K562 (cell line): ENCODE data around the gene KIF26B. TPM values are rescaled to one million over a fixed set of nuclear protein-coding genes. Genes with fewer than 3 reads are reported as not detected.

ENCODE experiments used
- ATAC-seq: fragments of 200-7000 bp; cut with Tn5 transposase; 3 replicates; pipeline ENCODE4 v1.9.1; 2020; ENCODE audit warnings: moderate library complexity
- BruUV-seq: library from RNA; stranded (reverse); fragments of 400-500 nt; replicated peaks from 2 replicates; lab custom pipeline; 2021; lab: Mats Ljungman, UMichigan
- CTCF ChIA-PET: fragments of 300-600 bp; formaldehyde crosslinking; extraction: SDS; loops from one replicate; lab custom pipeline; 2021; ENCODE audit warnings: low intra/inter-chr PET ratio; lab: Yijun Ruan, JAX
- POLR2A ChIA-PET: fragments of 300-600, 350-650 bp; sonication (Branson Sonifier 250); formaldehyde crosslinking; extraction: SDS; loops from one replicate; lab custom pipeline; 2021; ENCODE audit warnings: antibody characterized with exemption, inconsistent platforms; lab: Yijun Ruan, JAX
- DNase-seq, 4 experiments: peaks; one replicate each; pipeline versions ENCODE4 v3.0.0 to v3.0.0-alpha.2; 2011 to 2018; ENCODE audit warnings: low spot score in 3 of 4, mixed read lengths in 3 of 4; ENCODE audit errors: extremely low read depth in 1 of 4
- FAIRE-seq: peaks from 2 replicates; lab custom pipeline; 2011; peaks lifted over from hg19 to GRCh38; lab: Jason Lieb, UNC
- H2AFZ ChIP-seq: 2 replicates; pipeline ENCODE4 v1.6.0; 2011; ENCODE audit warnings: low read depth, low read length, control low read depth, inconsistent platforms
- H3K27ac ChIP-seq: fragments of 200-600 bp; 3 replicates; pipeline ENCODE4 v1.8.0; 2011; ENCODE audit warnings: low read depth, mild to moderate bottlenecking, control low read depth, inconsistent platforms, low read length, moderate library complexity, mixed read lengths; ENCODE audit errors: extremely low read depth
- H3K27me3 ChIP-seq, 2 experiments: fragments of 300-600 bp in 1 of 2; 2 replicates in 1 of 2; 3 replicates in 1 of 2; pipeline versions ENCODE4 v1.6.0 to v1.8.0; 2011; ENCODE audit warnings: inconsistent platforms in 2 of 2, low read length in 2 of 2, mild to moderate bottlenecking in 1 of 2, mixed read lengths in 1 of 2, moderate library complexity in 1 of 2; ENCODE audit not compliant: control insufficient read depth in 2 of 2, insufficient read depth in 2 of 2
- H3K36me3 ChIP-seq: fragments of 300-600 bp; 3 replicates; pipeline ENCODE4 v1.8.0; 2011; ENCODE audit warnings: mild to moderate bottlenecking, low read length, inconsistent platforms; ENCODE audit not compliant: control insufficient read depth, insufficient read depth
- H3K4me1 ChIP-seq, 2 experiments: fragments of 200-600 bp in 1 of 2; replicated peaks in 1 of 2; 2 replicates in 1 of 2; 3 replicates in 1 of 2; pipeline versions ENCODE4 v1.5.1 to v1.8.0; 2011; ENCODE audit warnings: inconsistent platforms in 2 of 2, low read length in 2 of 2, mild to moderate bottlenecking in 1 of 2, mixed read lengths in 1 of 2, moderate library complexity in 1 of 2; ENCODE audit not compliant: control insufficient read depth in 2 of 2, insufficient read depth in 2 of 2
- H3K4me2 ChIP-seq: 2 replicates; pipeline ENCODE4 v1.6.1; 2011; ENCODE audit warnings: low read length, control low read depth, inconsistent platforms, mixed read lengths; ENCODE audit not compliant: insufficient read depth
- H3K4me3 ChIP-seq: fragments of 200-600 bp; sonication (generic), shearing (Covaris generic); 2 replicates; pipeline ENCODE4 v1.5.1; 2016; ENCODE audit warnings: control low read depth, inconsistent platforms
- H3K79me2 ChIP-seq: fragments of 200-600 bp; 3 replicates; pipeline ENCODE4 v1.8.0; 2011; ENCODE audit warnings: low read length, inconsistent platforms; ENCODE audit not compliant: control insufficient read depth, insufficient read depth
- H3K9ac ChIP-seq, 2 experiments: 2 replicates each; pipeline versions ENCODE4 v1.6.0 to v1.6.1; 2011; ENCODE audit warnings: low read depth in 2 of 2, low read length in 2 of 2, control low read depth in 1 of 2, inconsistent platforms in 1 of 2, mild to moderate bottlenecking in 1 of 2, mixed read lengths in 1 of 2; ENCODE audit not compliant: insufficient read depth in 1 of 2
- H3K9me1 ChIP-seq: one replicate; pipeline ENCODE4 v1.6.0; 2011; ENCODE audit warnings: inconsistent platforms, mild to moderate bottlenecking, low read length, moderate library complexity; ENCODE audit not compliant: control insufficient read depth, insufficient read depth
- H3K9me3 ChIP-seq: replicated peaks from 2 replicates; pipeline ENCODE4 v1.5.1; 2011; ENCODE audit warnings: low read depth, low read length, inconsistent platforms; ENCODE audit not compliant: control insufficient read depth, insufficient read depth
- H4K20me1 ChIP-seq: replicated peaks from 2 replicates; pipeline ENCODE4 v1.6.1; 2011; ENCODE audit warnings: low read length, inconsistent platforms, mixed read lengths; ENCODE audit not compliant: control insufficient read depth, insufficient read depth
- NR2C2 ChIP-seq, 2 experiments: fragments of 200-800 bp in 1 of 2; sonication (Bioruptor generic) in 1 of 2; sonication (generic) in 1 of 2; formaldehyde crosslinking in 1 of 2; IDR thresholded peaks; 2 replicates each; pipeline versions ENCODE4 v1.6.1 to v1.8.0; 2016 to 2022; ENCODE audit warnings: mild to moderate bottlenecking in 1 of 2, missing compliant biosample characterization in 1 of 2, missing genetic modification characterization in 1 of 2, missing genetic modification reagents in 1 of 2
- RBM34 ChIP-seq: fragments of 200-400 bp; formaldehyde crosslinking; IDR thresholded peaks from 2 replicates; pipeline ENCODE4 v1.6.1; 2018; ENCODE audit warnings: low read length, borderline replicate concordance; ENCODE audit not compliant: insufficient read depth
- TOE1 ChIP-seq, 2 experiments: fragments of 450-650 bp in 1 of 2; sonication (generic) in 1 of 2; formaldehyde crosslinking in 1 of 2; IDR thresholded peaks; 2 replicates each; pipeline versions ENCODE4 v1.7.1 to v1.8.0; 2016 to 2022; ENCODE audit warnings: borderline replicate concordance in 2 of 2, mild to moderate bottlenecking in 2 of 2, antibody characterized with exemption in 1 of 2, inconsistent platforms in 1 of 2, low read depth in 1 of 2, missing genetic modification reagents in 1 of 2, moderate library complexity in 1 of 2
- WGBS: fragments of 100-300 bp; shearing (Covaris generic); methylation state at CpG from one replicate; pipeline ENCODE4 v1.1.6; 2016; ENCODE audit warnings: low coverage, mixed read lengths; ENCODE audit not compliant: insufficient coverage; ENCODE audit errors: missing lambda C conversion rate; 5-methylcytosine and 5-hydroxymethylcytosine counted together
- in situ Hi-C: fragments of 300-500 bp; cut with MboI; formaldehyde crosslinking; loops from 4 replicates; pipeline ENCODE4 v1.15.0; 2018; ENCODE audit warnings: inconsistent platforms, mixed read lengths
- intact Hi-C: fragments of 100-400 bp; cut with micrococcal nuclease; formaldehyde crosslinking; loops from 2 replicates; pipeline ENCODE4 v1.14.2; 2022
- polyA plus RNA-seq, 8 experiments: library from polyadenylated mRNA; depleted of rRNA in 4 of 8; stranded (reverse) in 5 of 8; unstranded in 3 of 8; fragments of >200 nt; fragmentation: Nextera tagmentation in 2 of 8; fragmentation: Illumina TruSeq in 1 of 8; extraction: Ambion mirVana in 2 of 8; extraction: Trizol in 1 of 8; gene quantifications; 2 replicates each; pipeline versions ENCODE4 v1.2.1 to v1.2.3, GENCODE V29; 2011 to 2014; ENCODE audit warnings: inconsistent platforms in 1 of 8, missing spikeins in 1 of 8
- total RNA-seq, 7 experiments: library from RNA; depleted of rRNA in 6 of 7; stranded (reverse); fragments of >200 nt in 6 of 7; fragmentation: Illumina TruSeq in 2 of 7; extraction: Trizol in 2 of 7; gene quantifications; 2 replicates each; pipeline versions ENCODE4 v1.2.1 to v1.2.3, GENCODE V29; 2011 to 2021; ENCODE audit warnings: low replicate concordance in 1 of 7
- TF ChIP-seq, protein P1 (sequence below): sonication (generic); IDR thresholded peaks from 2 replicates; pipeline ENCODE4 v1.6.1; 2016

The KIF26B gene
- total and polyA plus RNA-seq, 9 of the 15 experiments (the other 6 are each of a cell fraction or from before 2014, with no cell fraction given): 0.02 to 0.08 (median 0.03) TPM; not detected in 6

DNA sequence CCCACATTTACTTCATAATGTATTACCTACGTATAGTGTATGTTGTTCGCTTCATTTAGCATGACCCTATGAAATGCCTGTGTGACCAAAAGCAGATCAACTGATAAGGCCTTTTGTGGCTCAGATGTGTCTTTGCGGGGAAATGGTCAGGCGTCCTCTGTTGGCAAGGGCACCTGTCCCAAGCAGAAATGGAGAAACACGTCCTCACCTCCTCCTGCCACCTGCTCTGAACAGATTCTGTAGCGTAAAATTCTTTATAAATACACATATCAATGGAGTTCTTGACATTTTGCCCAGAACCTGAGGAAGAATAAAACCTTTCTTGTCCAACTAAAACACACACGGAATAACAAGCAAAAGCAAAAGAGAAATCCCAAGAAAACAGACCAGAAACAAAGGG, 417.9 kb downstream of the KIF26B start:
- DNase-seq: no peak
- in situ Hi-C loops (no loop called here), intact Hi-C loops (no loop called here)
- TF ChIP-seq RBM34 (no peak), TOE1 (IDR thresholded peaks at IDR 0.05; ENCODE audit: borderline replicate concordance) (no peak), TOE1 (CRISPR knock-in tag; IDR thresholded peaks at IDR 0.05; ENCODE audit: borderline replicate concordance, low read depth) (no peak), NR2C2 (CRISPR knock-in tag; IDR thresholded peaks at IDR 0.05) (no peak), NR2C2 (tag; IDR thresholded peaks at IDR 0.05) (no peak)
- TF ChIP-seq, protein P1, sequence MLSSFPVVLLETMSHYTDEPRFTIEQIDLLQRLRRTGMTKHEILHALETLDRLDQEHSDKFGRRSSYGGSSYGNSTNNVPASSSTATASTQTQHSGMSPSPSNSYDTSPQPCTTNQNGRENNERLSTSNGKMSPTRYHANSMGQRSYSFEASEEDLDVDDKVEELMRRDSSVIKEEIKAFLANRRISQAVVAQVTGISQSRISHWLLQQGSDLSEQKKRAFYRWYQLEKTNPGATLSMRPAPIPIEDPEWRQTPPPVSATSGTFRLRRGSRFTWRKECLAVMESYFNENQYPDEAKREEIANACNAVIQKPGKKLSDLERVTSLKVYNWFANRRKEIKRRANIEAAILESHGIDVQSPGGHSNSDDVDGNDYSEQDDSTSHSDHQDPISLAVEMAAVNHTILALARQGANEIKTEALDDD: no peak
- ATAC-seq: no peak
- no peak for FAIRE-seq
- Histone ChIP-seq H2AFZ (no peak overlapping the region), H4K20me1 (no peaks in the 10 kb centered on the region), H3K9me3 (no peaks in the 10 kb centered on the region), H3K36me3 (no peaks in the 10 kb centered on the region), H3K27me3 (peaks cover 17 to 52% of the 10 kb centered on the region in 2 experiments), H3K79me2 (no peaks in the 10 kb centered on the region), H3K9ac (no peak overlapping the region), H3K4me3 (no peak overlapping the region), H3K9me1 (no peaks in the 10 kb centered on the region), H3K4me1 (no peaks in the 10 kb centered on the region), H3K27ac (no peak overlapping the region), H3K4me2 (no peak overlapping the region)
- no TSS peak for BruUV-seq
- POLR2A ChIA-PET: interaction anchor here (0.6 to 0.9 kb wide), 2 partner anchors 15 to 17 kb away, joined by 3 to 4 read pairs; no protein-coding TSS in a partner anchor
- 2% methylated on average over 7 of the region's 7 CpGs for WGBS
- CTCF ChIA-PET: no interaction called here
